ENCODE results near the gene ARFGEF3. TPM values are rescaled to one million over a fixed set of nuclear protein-coding genes. Genes with fewer than 3 reads are reported as not detected.

The ARFGEF3 gene
- total RNA-seq, 1 donor from 2014 or later, result 24.0 TPM

DNA sequence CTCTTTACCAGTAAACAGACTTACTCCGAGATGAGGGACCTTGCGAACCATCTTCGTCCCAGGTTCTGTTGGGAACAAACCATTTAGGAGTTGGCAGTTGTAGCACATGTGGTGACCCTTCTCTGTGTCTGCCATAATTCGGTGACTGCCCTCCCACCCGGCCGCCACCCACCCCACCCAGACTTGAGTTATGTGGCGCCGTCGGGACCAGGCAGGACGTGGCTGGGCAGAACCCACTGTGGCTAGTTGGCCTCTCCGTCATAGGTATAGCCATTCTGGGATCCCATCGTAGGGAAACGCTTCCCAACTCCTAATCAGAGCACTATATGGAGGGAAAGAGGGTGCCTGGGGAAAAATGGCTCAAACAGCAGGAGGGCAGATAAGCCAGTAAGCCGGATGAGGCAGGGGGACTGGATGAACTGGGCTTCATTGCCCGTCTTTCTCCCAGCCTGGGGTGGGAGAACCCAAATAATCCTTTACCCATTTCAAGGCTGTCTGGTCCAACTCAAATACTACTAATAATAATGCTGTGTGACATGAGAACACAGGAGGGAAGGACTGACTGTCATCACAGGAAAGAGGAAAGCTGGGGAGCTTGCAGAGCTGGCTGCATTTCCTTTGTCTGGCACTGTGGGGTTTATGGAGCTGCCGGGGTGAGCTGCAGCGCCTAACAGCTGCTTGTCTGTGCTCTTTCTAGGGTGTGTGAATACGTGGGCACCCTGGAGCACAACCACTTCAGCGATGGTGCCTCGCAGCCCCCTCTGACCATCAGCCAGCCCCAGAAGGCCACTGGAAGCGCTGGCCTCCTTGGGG lies 129.5 kb downstream of the ARFGEF3 start:
- H3K27ac Mint-ChIP-seq, result no peak overlapping the region
- H3K27me3 Mint-ChIP-seq, result no peaks in the 10 kb centered on the region
- DNase-seq (ENCODE audit: extremely low spot score, unreplicated experiment), result no peak
- TF ChIP-seq CTCF (conservative IDR thresholded peaks at IDR 0.05), result no peak
- no peaks in the 10 kb centered on the region for H3K9me3 Mint-ChIP-seq
- H3K4me1 Mint-ChIP-seq (ENCODE audit: unreplicated experiment), result peaks cover 5% of the 10 kb centered on the region
- no peak overlapping the region for H3K4me3 Mint-ChIP-seq
- no peaks in the 10 kb centered on the region for H3K36me3 Mint-ChIP-seq

DNA sequence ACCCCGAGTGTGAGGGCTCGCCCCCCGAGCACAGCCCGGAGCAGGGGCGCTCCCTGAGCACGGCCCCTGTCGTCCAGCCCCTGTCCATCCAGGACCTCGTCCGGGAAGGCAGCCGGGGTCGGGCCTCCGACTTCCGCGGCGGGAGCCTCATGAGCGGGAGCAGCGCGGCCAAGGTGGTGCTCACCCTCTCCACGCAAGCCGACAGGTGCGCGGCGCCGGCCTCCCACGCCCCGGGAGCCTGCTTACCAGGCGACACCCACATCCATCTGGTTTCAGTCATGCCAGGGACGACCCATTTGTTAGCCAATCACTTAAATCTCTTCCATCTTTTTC lies 130.1 kb downstream of the ARFGEF3 start:
- Mint-ChIP-seq H3K27me3 (no peaks in the 10 kb centered on the region), H3K36me3 (no peaks in the 10 kb centered on the region), H3K9me3 (no peaks in the 10 kb centered on the region), H3K4me1 (ENCODE audit: unreplicated experiment) (peaks cover 5% of the 10 kb centered on the region), H3K4me3 (no peak overlapping the region), H3K27ac (no peak overlapping the region)
- TF ChIP-seq CTCF (conservative IDR thresholded peaks at IDR 0.05), result no peak
- no peak for DNase-seq (ENCODE audit: extremely low spot score, unreplicated experiment)

DNA sequence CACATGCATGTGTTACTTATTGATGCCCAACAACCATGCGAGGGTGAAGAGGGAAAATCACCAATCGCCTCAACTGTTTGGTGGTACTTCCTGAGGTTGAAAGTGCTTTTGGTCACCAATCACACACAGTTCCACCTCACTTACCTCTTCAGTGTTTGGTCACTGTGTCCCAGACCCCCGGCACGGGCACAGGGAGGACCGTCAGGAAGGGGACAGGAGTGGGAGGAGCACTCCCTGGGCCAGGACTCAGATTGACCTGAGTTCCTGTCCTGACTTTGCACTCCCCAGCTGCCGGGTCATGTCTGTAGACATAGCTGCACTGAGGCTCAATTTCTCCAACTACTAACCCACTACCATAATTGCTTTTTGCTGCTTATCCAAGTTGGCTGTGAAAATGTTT lies 130.7 kb downstream of the ARFGEF3 start:
- no peaks in the 10 kb centered on the region for H3K36me3 Mint-ChIP-seq
- no peak for DNase-seq (ENCODE audit: extremely low spot score, unreplicated experiment)
- H3K4me3 Mint-ChIP-seq, result no peak overlapping the region
- peaks cover 5% of the 10 kb centered on the region for H3K4me1 Mint-ChIP-seq (ENCODE audit: unreplicated experiment)
- H3K27me3 Mint-ChIP-seq, result no peaks in the 10 kb centered on the region
- no peak overlapping the region for H3K27ac Mint-ChIP-seq
- no peaks in the 10 kb centered on the region for H3K9me3 Mint-ChIP-seq
- TF ChIP-seq CTCF (conservative IDR thresholded peaks at IDR 0.05), result no peak

DNA sequence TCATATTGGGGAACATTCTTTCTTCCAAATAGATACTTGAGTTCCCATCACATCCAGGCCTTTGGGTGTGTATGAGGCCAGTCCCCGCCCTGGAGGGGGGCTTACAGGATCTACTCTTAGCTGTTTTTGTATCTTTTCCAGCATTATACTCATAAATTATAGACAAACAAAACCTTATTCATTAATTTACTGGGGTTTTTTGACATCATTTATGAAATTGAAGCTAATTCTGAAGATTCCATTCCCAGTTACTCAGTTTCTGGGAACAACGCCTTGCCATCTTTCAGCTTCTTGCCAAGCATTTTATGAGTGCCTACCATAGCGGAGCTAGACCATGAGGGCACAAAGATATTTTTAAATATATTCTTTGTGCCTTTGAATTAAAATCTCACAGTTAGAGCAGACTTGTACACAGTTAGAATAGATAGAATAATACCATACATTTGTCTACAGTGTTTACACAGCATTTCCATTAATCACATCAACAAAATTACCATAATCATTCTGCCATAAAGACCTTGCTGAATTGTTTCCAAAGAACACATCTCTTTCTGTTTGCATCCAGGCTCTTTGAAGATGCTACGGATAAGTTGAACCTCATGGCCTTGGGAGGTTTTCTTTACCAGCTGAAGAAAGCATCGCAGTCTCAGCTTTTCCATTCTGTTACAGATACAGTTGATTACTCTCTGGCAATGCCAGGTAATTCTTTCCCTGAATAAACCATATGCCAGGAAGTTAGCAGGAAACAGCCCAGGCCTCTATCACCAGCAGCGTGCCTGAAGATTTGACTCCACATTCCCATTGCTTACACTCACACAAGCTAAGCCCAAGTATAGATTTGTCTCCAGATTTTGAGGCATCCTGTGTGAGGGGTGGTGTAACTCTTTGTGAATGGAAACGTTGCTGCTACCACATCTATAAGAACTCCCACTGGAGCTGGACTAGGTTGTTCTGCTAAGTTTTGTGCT lies 132.0 kb downstream of the ARFGEF3 start:
- Mint-ChIP-seq H3K4me3 (no peak overlapping the region), H3K27ac (no peak overlapping the region), H3K4me1 (ENCODE audit: unreplicated experiment) (peaks cover 5% of the 10 kb centered on the region), H3K9me3 (no peaks in the 10 kb centered on the region), H3K36me3 (peaks cover 3% of the 10 kb centered on the region), H3K27me3 (no peaks in the 10 kb centered on the region)
- no peak for TF ChIP-seq CTCF (conservative IDR thresholded peaks at IDR 0.05)
- DNase-seq (ENCODE audit: extremely low spot score, unreplicated experiment), result no peak

GRCh38 chr6:138296381-138296780 lies 134.6 kb downstream of the ARFGEF3 start:
- H3K9me3 Mint-ChIP-seq, result no peaks in the 10 kb centered on the region
- no peak for TF ChIP-seq CTCF (conservative IDR thresholded peaks at IDR 0.05)
- H3K27me3 Mint-ChIP-seq, result no peaks in the 10 kb centered on the region
- H3K27ac Mint-ChIP-seq, result no peak overlapping the region
- no peak for DNase-seq (ENCODE audit: extremely low spot score, unreplicated experiment)
- H3K4me3 Mint-ChIP-seq, result no peak overlapping the region
- H3K4me1 Mint-ChIP-seq (ENCODE audit: unreplicated experiment), result no peaks in the 10 kb centered on the region
- H3K36me3 Mint-ChIP-seq, result peaks cover 3% of the 10 kb centered on the region

All from type B pancreatic cell (in vitro differentiated cells).